GM21381 (cell line): ENCODE measurements around the gene PSMB3.
A peak's percentile ranks its signal among the peaks of the same experiment; 100 is the strongest.
"Not testable (repeated sequence)": the region's sequence is repeated elsewhere in the genome, so short reads cannot be mapped to it uniquely, and the experiment has no call there.

Experiments
- ATAC-seq: cut with Tn5 transposase; IDR thresholded peaks from one replicate; pipeline ENCODE4 v1.9.1; 2021; ENCODE audit warnings: mild to moderate bottlenecking, moderate library complexity; ENCODE audit not compliant: unreplicated experiment

PSMB3 gene

DNA sequence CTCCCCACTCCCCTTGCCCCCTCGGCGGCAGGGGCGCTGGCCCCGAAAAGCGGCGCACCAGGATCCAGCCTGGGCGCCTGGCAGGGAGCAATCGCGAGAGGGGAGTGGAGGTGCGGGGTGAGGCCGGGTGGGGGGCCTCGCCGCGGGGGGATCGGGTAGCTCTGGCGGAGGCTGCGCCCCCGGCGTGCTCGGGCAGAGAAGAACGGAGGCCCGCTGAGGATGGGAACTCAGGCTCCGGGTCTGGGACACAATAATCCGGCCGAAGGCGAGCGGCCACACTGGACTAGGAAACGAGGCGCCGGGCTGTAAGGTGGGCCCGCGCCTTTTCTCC, 3.7 kb upstream of the PSMB3 start:
- no peak for ATAC-seq

GRCh38 chr17:38749223-38750043, 3.1 kb upstream of the PSMB3 start:
- no peak for ATAC-seq

GRCh38 chr17:38750044-38750311, 2.6 kb upstream of the PSMB3 start:
- ATAC-seq = no peak

DNA sequence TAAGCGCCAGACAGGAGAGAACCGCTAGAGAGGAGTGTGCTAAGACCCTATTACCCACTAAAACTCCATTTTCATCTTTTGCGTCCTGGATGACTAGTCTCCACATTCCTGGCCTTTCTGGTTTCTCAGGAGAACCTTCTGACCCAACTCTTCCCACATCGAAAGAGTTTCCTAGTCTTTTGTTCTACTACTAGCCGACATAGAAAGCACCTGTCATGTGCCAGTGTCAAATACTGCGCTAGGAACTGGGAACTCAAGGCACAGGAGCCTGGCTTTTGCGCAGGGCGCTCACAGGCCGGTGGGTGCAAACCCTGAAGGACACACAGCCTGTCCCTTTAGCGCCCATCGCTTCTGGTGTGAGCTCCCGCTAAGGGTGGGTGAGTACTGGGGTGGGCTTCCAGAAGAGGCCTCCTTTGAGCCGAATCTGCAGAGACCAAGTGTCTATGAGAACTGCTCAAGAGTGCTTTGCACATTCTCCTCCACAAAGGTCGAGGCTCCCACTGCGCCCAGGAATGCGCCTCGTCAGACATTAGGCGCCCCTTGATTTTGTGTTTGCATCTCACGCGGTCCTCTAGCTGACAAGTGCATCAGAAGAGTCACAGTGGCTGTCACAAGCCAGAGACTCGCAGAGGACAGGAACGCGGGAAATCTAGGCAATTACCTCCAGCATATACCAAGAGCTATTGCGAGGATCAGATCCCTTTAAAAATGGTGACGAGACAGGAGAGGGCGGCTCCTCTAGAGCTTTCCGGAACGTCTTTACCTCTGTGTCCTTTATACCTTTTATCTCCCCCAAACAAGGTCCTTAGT, 2.0 kb upstream of the PSMB3 start:
- ATAC-seq = no peak

DNA sequence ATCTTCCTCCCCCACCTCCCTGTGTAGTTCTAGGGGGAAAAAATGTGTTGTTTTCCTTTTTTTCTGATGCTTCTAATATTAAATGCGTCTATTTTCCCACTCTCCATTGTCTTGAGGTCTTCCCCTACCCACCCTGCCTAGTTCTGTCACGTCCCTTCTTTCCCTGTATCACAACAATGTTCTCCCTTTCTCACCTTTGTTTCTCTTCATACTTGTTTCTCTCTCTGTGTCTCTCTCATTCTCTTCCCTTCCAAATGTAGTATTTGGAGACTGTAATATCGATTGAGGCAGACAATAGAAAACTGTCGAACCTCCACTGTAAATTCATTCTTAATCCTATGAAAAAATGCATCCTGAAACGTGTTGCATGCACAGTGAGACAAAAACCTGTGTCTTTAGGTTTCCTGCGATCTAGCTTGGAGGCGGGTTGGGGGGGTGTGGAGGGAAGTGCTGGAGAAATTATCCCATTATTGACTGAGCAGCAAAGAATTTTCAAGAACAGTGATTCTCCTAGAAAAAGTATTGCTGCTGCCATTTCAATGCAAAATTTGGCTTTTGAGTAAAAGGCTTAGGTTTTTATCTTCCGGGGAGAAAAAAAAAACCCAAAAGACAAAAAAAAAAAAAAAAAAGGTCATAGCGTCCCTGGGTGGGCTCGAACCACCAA, 1.3 kb upstream of the PSMB3 start:
- ATAC-seq = no peak

DNA sequence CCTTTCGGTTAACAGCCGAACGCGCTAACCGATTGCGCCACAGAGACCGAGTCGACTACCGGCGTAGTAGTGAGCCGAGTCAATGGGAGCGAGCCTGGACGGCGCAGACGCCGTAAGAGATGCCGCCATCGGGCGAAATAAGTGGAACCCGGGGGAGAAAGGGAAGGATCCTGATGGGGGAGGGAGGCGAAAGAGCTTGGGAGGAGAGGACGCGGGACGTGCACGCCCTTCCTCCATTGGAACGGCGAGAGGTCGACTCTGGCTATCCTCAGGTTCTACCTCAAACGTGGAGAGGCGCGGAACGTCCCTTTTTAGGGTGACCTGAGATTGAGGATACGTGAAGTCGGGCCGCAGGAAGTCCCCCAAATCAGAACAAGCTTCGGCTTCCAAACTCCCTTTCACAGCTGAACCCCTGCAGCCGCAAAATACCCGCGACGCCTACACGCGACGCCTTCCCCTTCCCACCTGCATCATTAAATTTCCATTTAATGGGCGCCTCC, 683 bp upstream of the PSMB3 start:
- ATAC-seq = peak; percentile 29

DNA sequence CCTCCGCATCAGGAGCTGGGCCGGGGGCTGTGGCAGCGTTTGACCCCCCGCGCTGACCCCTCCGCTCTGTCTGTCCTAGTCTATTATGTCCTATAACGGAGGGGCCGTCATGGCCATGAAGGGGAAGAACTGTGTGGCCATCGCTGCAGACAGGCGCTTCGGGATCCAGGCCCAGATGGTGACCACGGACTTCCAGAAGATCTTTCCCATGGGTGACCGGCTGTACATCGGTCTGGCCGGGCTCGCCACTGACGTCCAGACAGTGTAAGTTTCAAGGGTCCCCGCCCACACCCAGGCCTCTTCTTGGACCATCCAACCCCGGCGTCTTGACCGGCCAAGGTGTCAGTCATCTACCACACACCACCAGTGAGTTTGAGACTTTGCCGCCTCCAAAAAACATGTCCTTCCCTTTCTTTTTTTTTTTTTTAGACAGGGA, 548 bp downstream of the PSMB3 start:
- ATAC-seq = no peak

DNA sequence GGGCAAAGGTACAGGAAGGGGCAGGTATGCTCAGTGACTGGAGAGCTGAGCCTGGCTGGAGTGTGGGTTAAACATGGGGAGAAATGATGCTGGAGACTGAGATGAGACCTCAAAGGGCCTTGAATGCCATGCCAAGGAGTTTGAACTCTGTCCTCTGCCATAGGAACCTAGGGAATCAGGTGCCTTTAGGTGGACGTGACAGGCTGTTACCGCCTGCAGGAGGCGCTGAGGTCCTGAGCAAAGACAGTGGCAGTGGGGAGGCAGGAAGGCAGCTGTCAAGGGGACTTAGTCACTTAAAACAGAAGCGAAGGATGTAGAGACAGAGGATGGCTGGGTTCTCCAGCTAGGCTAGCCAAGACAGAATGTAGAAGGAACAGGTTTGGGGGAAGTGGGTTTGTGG, 9.1 kb downstream of the PSMB3 start:
- ATAC-seq = no peak

DNA sequence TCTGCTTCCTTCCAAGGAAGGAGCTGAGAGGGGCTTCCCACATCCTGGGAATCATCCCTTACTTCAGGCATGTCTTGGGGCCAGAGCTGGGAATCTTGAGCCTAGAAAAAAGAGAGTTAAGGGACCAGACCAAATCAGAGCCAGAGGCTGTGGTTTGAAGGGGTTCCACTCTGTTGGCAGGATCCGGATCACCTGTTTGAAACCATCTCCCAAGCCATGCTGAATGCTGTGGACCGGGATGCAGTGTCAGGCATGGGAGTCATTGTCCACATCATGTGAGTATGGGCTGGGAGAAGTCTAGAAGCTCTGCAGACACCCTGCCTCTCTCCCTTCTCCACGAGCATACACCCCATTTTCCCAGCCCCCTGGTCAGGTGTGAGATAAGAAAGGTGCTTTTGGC, 9.7 kb downstream of the PSMB3 start:
- no peak for ATAC-seq

- ATAC-seq = no peak
Measured at GRCh38 chr17:38766341-38766740, 13.8 kb downstream of the PSMB3 start.

DNA sequence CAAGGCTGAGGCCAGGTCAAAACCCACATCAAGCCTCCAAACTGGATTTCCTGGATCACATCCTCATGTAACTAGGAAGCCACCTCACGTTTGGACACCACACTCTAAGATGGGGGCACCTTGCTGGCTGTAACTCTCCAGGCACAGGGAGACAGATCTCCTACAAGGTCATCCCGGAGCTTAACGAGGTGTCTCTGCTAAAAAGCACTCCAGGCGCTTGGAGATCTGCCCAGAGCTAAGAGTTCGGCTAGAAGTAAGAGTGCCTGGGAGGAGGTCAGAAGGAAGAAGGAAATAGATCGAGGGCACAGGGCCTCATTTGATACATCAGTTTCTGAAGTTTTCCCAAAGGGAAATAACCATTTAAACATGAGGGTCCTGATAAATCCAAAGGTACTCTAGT, 15.9 kb downstream of the PSMB3 start:
- no peak for ATAC-seq

- ATAC-seq = no peak
Measured at GRCh38 chr17:38773258-38773657, 20.7 kb downstream of the PSMB3 start.

DNA sequence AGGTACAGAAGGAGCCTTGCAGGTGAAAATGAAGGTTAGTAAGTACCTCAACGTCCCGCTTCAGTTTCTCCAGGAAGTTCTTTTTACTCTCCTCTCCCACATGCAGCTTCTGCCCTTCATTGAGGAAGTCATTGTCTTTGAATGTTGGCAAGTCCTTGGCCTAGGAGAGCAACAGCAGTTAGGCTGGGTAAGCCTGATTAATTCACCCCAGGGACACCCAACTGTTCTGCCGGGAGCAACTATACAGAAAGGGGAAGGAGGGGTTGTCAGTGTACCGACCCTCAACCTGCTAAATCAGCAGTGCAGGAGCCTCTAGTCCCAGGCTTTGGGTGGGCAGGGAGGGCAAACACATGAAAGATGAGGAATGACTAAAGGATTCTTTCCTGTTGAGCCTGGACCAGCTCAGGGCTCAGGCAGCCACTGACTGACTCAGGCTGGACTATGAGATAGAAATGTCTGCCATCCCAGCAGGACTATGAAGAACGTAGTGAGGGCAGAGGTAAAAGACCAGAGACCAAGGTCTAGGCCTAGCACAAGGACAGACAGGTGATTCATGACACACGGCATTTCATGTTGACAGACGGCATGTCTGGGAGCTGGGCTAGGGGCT, 25.2 kb downstream of the PSMB3 start:
- no peak for ATAC-seq

GRCh38 chr17:38779965-38780752, 27.6 kb downstream of the PSMB3 start:
- no peak for ATAC-seq

DNA sequence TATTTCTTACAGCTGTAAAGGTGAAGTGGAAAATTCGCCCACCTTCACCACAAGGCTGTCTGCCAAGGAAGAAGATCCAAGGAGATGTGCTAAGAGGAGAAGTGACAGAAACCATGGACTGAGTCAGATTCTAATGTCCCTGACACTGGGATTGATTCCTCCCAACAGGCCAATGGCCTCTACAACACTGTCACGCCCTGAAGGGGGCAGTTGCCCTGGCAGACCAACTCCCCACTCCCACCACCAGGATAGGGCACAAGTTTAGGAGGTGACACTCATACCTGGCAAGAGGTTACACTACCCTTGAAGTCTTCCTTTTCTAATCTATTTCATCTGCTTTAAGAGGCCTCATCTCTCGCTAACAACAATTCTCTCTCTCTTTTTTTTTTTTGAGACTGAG, 30.7 kb downstream of the PSMB3 start:
- no peak for ATAC-seq

DNA sequence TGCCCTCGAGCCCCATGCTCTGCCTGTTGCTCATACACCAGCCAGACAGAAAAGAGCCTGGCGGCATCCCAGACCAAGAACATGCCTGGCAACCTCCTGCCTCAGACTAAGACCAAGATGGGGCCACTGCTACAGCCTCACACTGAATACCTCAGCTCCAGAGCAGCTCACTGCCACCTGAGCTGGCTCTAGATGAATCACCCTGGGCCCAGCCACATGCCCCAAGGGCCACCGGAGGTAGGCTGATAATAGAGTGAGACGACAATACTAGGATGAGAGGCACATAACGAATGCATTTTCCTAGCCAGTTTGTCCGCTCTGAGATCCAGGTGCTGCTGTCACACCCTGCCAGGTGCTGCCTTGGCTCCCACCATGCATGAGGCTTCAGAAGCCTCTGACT, 33.8 kb downstream of the PSMB3 start:
- no peak for ATAC-seq

DNA sequence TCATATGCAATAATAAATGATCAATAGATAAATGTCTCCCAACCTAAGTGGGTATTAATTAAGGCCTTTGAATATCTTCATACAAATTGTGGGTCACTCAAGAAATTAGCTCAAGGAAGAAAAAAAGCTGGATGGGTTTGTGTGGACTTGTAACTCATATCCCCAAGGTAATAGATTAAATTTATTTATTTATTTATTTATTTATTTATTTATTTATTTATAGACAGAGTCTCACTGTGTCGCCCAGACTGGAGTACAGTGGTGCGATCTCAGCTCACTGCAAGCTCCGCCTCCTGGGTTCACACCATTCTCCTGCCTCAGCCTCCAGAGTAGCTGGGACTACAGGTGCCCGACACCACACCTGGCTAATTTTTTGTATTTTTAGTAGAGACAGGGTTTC, 35.5 kb downstream of the PSMB3 start:
- not testable (repeated sequence) for ATAC-seq

- ATAC-seq = no peak
Measured at GRCh38 chr17:38789185-38789584, 36.6 kb downstream of the PSMB3 start.

DNA sequence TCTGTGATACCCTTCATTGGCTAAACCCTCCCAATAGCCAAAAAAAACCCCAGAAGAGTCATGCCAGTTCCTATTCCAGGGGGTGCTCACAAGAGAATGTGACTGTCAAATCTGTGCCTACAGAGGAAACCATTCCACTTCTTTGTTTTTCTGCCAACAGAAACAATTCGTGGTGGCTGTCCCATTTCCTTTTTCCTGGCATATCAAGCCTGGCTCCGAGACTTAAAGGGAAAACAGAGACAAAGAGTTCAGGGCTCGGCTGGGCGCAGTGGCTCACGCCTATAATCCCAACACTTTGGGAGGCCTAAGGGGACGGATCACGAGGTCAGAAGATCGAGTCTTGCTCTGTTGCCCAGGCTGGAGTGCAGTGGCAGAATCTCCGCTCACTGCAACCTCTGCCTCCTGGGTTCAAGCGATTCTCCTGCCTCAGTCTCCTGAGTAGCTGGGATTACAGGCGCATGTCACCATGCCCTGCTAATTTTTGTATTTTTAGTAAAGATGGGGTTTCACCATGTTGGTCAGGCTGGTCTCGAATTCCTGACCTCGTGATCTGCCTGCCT, 37.7 kb downstream of the PSMB3 start:
- not testable (repeated sequence) for ATAC-seq

DNA sequence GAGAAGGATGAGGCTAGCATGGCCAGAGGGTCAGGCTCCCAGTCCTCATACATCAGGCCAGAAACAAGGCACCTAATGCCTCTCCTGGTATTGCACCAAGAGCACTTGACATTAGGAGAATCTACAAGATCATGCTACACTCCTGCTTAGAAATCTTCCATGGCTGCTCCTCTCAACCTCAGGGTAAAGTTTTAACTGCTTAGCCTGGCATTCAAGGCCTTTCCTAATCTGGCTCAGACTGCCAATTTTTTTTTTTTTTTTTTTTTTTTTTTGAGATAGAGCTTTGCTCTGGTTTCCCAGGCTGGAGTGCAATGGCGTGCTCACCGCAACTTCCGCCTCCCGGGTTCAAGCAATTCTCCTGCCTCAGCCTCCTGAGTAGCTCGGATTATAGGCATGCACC, 38.6 kb downstream of the PSMB3 start:
- no peak for ATAC-seq
